DLD1 (cell line): ENCODE data around the gene CDH10.

ENCODE experiments used
- in situ Hi-C: cut with HindIII; loops from 2 replicates; pipeline ENCODE4 v1.10.0; 2017; ENCODE audit warnings: low sequenced_read_pairs

Gene CDH10

GRCh38 chr5:24606971-24607370, 37.8 kb downstream of the CDH10 start:
- in situ Hi-C loops = no loop called here

- in situ Hi-C loops = no loop called here
Measured at GRCh38 chr5:24602188-24602587, 42.6 kb downstream of the CDH10 start.

- in situ Hi-C loops = no loop called here
Measured at GRCh38 chr5:24598956-24599355, 45.8 kb downstream of the CDH10 start.

GRCh38 chr5:24595329-24595728, 49.4 kb downstream of the CDH10 start:
- in situ Hi-C loops = no loop called here

- in situ Hi-C loops = no loop called here
Measured at GRCh38 chr5:24591426-24591825, 53.4 kb downstream of the CDH10 start.

- in situ Hi-C loops = no loop called here
Measured at GRCh38 chr5:24589566-24589965, 55.2 kb downstream of the CDH10 start.

GRCh38 chr5:24585751-24586150, 59.0 kb downstream of the CDH10 start:
- in situ Hi-C loops = no loop called here

GRCh38 chr5:24571302-24571701, 73.5 kb downstream of the CDH10 start:
- in situ Hi-C loops = no loop called here

- in situ Hi-C loops = no loop called here
Measured at GRCh38 chr5:24566933-24567332, 77.8 kb downstream of the CDH10 start.

- in situ Hi-C loops = no loop called here
Measured at GRCh38 chr5:24555229-24555628, 89.5 kb downstream of the CDH10 start.

- in situ Hi-C loops = no loop called here
Measured at GRCh38 chr5:24547132-24547531, 97.6 kb downstream of the CDH10 start.

GRCh38 chr5:24539613-24540012, 105.2 kb downstream of the CDH10 start:
- in situ Hi-C loops = no loop called here

- in situ Hi-C loops = no loop called here
Measured at GRCh38 chr5:24538346-24538745, 106.4 kb downstream of the CDH10 start.

GRCh38 chr5:24535646-24536045, 109.1 kb downstream of the CDH10 start:
- in situ Hi-C loops = no loop called here

GRCh38 chr5:24530906-24531305, 113.9 kb downstream of the CDH10 start:
- in situ Hi-C loops = no loop called here

GRCh38 chr5:24525414-24525813, 119.4 kb downstream of the CDH10 start:
- in situ Hi-C loops = no loop called here

GRCh38 chr5:24512423-24512822, 132.4 kb downstream of the CDH10 start:
- in situ Hi-C loops = no loop called here

- in situ Hi-C loops = no loop called here
Measured at GRCh38 chr5:24510523-24510988, 134.2 kb downstream of the CDH10 start.

GRCh38 chr5:24509943-24510342, 134.8 kb downstream of the CDH10 start:
- in situ Hi-C loops = no loop called here

GRCh38 chr5:24505258-24505657, 139.5 kb downstream of the CDH10 start:
- in situ Hi-C loops = no loop called here

GRCh38 chr5:24497591-24498157, 147.1 kb downstream of the CDH10 start:
- in situ Hi-C loops = no loop called here

GRCh38 chr5:24497145-24497544, 147.6 kb downstream of the CDH10 start:
- in situ Hi-C loops = no loop called here

GRCh38 chr5:24496268-24496667, 148.5 kb downstream of the CDH10 start:
- in situ Hi-C loops = no loop called here
